H1 (cell line): ENCODE measurements around the gene LRRK1. TPM values are rescaled to one million over a fixed set of nuclear protein-coding genes. Genes with fewer than 3 reads are reported as not detected.

ENCODE experiments used
- CTCF ChIA-PET: fragments of 300-600 bp; sonication (Branson Sonifier 250); formaldehyde crosslinking; loops from one replicate; lab custom pipeline; 2021; ENCODE audit not compliant: partially characterized antibody; lab: Charles Lee
- POLR2A ChIA-PET: fragments of 300-600 bp; sonication (Branson Sonifier 250); formaldehyde crosslinking; loops from one replicate; lab custom pipeline; 2021; ENCODE audit warnings: inconsistent platforms; ENCODE audit not compliant: partially characterized antibody; lab: Charles Lee
- DNase-seq, 2 experiments: peaks; one replicate each; pipeline versions ENCODE4 v3.0.0 to v3.0.0-alpha.2; 2010 to 2022; ENCODE audit warnings: low spot score in 2 of 2, low read depth in 1 of 2, mixed read lengths in 1 of 2
- FAIRE-seq: peaks from 2 replicates; lab custom pipeline; 2011; peaks lifted over from hg19 to GRCh38; lab: Jason Lieb, UNC
- H2AFZ ChIP-seq: 2 replicates; pipeline ENCODE4 v1.8.1; 2012; ENCODE audit warnings: low read length, inconsistent platforms
- H2AK5ac ChIP-seq: 2 replicates; pipeline ENCODE4 v1.6.1; 2013; ENCODE audit warnings: low read depth, low read length
- H2BK120ac ChIP-seq: replicated peaks from 2 replicates; pipeline ENCODE3; 2013; ENCODE audit warnings: low read depth, low read length, inconsistent platforms
- H2BK12ac ChIP-seq: 2 replicates; pipeline ENCODE4 v1.6.1; 2013; ENCODE audit warnings: low read depth, low read length
- H2BK15ac ChIP-seq: 2 replicates; pipeline ENCODE4 v1.6.1; 2013; ENCODE audit warnings: low read length
- H2BK20ac ChIP-seq: 2 replicates; pipeline ENCODE4 v1.6.1; 2013; ENCODE audit warnings: low read length
- H2BK5ac ChIP-seq: 2 replicates; pipeline ENCODE4 v1.6.1; 2013; ENCODE audit warnings: low read depth, low read length
- H3K14ac ChIP-seq: 2 replicates; pipeline ENCODE4 v1.6.1; 2013; ENCODE audit warnings: inconsistent platforms; ENCODE audit not compliant: insufficient read length
- H3K18ac ChIP-seq: 2 replicates; pipeline ENCODE4 v1.6.1; 2013; ENCODE audit warnings: low read length; ENCODE audit errors: extremely low read depth
- H3K23ac ChIP-seq: 2 replicates; pipeline ENCODE4 v1.6.1; 2013; ENCODE audit warnings: inconsistent platforms; ENCODE audit not compliant: insufficient read length
- H3K23me2 ChIP-seq: 2 replicates; pipeline ENCODE4 v1.6.1; 2013; ENCODE audit warnings: low read depth, low read length
- H3K27ac ChIP-seq: 2 replicates; pipeline ENCODE4 v1.6.1; 2011; ENCODE audit warnings: low read depth, low read length, inconsistent platforms
- H3K27me3 ChIP-seq, 4 experiments: replicated peaks in 1 of 4; 1 replicate in 1 of 4; 2 replicates in 3 of 4; pipeline versions ENCODE4 v1.6.1 to v1.8.1; 2011 to 2013; ENCODE audit warnings: low read length in 3 of 4, mild to moderate bottlenecking in 3 of 4, inconsistent platforms in 2 of 4, mixed read lengths in 2 of 4, moderate library complexity in 1 of 4; ENCODE audit not compliant: control insufficient read depth in 3 of 4, insufficient read depth in 3 of 4; ENCODE audit errors: extremely low read depth in 1 of 4
- H3K36me3 ChIP-seq, 4 experiments: 2 replicates each; pipeline versions ENCODE4 v1.6.1 to v1.8.1; 2011 to 2013; ENCODE audit warnings: mild to moderate bottlenecking in 4 of 4, low read length in 3 of 4, moderate library complexity in 2 of 4, control low read depth in 1 of 4, inconsistent platforms in 1 of 4; ENCODE audit not compliant: insufficient read depth in 4 of 4, control insufficient read depth in 2 of 4
- H3K4ac ChIP-seq: replicated peaks from 2 replicates; pipeline ENCODE3; 2013; ENCODE audit warnings: low read length, low read depth, mixed read lengths, inconsistent platforms; ENCODE audit not compliant: insufficient read length
- H3K4me1 ChIP-seq, 4 experiments: replicated peaks in 1 of 4; 1 replicate in 1 of 4; 2 replicates in 3 of 4; pipeline versions ENCODE4 v1.6.1 to v1.8.1; 2011 to 2013; ENCODE audit warnings: low read length in 3 of 4, inconsistent platforms in 2 of 4, mixed read lengths in 1 of 4; ENCODE audit not compliant: insufficient read depth in 4 of 4, control insufficient read depth in 3 of 4
- H3K4me2 ChIP-seq, 2 experiments: 2 replicates each; pipeline versions ENCODE4 v1.6.1 to v1.8.1; 2011 to 2013; ENCODE audit warnings: low read depth in 2 of 2, low read length in 2 of 2, control low read depth in 1 of 2, inconsistent platforms in 1 of 2, mild to moderate bottlenecking in 1 of 2; ENCODE audit not compliant: insufficient read depth in 1 of 2
- H3K4me3 ChIP-seq, 4 experiments: fragments of 200-600, 300-600 bp in 1 of 4; sonication (generic), shearing (Covaris generic), sonication (Bioruptor Twin) in 1 of 4; 2 replicates each; pipeline versions ENCODE4 v1.5.1 to v1.8.1; 2011 to 2016; ENCODE audit warnings: low read length in 4 of 4, low read depth in 3 of 4, control low read depth in 2 of 4, inconsistent platforms in 2 of 4, mild to moderate bottlenecking in 2 of 4, mixed read lengths in 1 of 4, moderate library complexity in 1 of 4; ENCODE audit not compliant: insufficient read depth in 2 of 4; ENCODE audit errors: extremely low read depth in 1 of 4
- H3K56ac ChIP-seq: replicated peaks from 2 replicates; pipeline ENCODE3; 2013; ENCODE audit warnings: low read depth, mild to moderate bottlenecking, mixed read lengths, low read length, inconsistent platforms; ENCODE audit not compliant: insufficient read length
- H3K79me1 ChIP-seq: 2 replicates; pipeline ENCODE4 v1.6.1; 2013; ENCODE audit warnings: low read depth, low read length, control low read depth
- H3K79me2 ChIP-seq, 2 experiments: 2 replicates each; pipeline versions ENCODE4 v1.6.1 to v1.8.1; 2012 to 2013; ENCODE audit warnings: low read length in 2 of 2, mild to moderate bottlenecking in 2 of 2, inconsistent platforms in 1 of 2; ENCODE audit not compliant: insufficient read depth in 2 of 2, control insufficient read depth in 1 of 2
- H3K9ac ChIP-seq, 4 experiments: replicated peaks in 1 of 4; 1 replicate in 1 of 4; 2 replicates in 3 of 4; pipeline versions ENCODE4 v1.6.1 to v1.8.1; 2011 to 2013; ENCODE audit warnings: low read depth in 3 of 4, low read length in 3 of 4, control low read depth in 2 of 4, mild to moderate bottlenecking in 2 of 4, moderate library complexity in 2 of 4, inconsistent platforms in 1 of 4; ENCODE audit errors: extremely low read depth in 1 of 4
- H3K9me3 ChIP-seq, 2 experiments: 2 replicates each; pipeline versions ENCODE4 v1.6.1 to v1.8.1; 2012 to 2013; ENCODE audit warnings: mild to moderate bottlenecking in 2 of 2, moderate library complexity in 2 of 2, control low read depth in 1 of 2, inconsistent platforms in 1 of 2, low read depth in 1 of 2, low read length in 1 of 2, mixed read lengths in 1 of 2; ENCODE audit not compliant: insufficient read depth in 2 of 2
- H4K20me1 ChIP-seq, 2 experiments: replicated peaks in 1 of 2; 2 replicates each; pipeline versions ENCODE3 to v1.8.1; 2011 to 2013; ENCODE audit warnings: inconsistent platforms in 2 of 2, low read length in 2 of 2, mild to moderate bottlenecking in 1 of 2; ENCODE audit not compliant: insufficient read depth in 2 of 2, control insufficient read depth in 1 of 2
- H4K5ac ChIP-seq: 2 replicates; pipeline ENCODE4 v1.6.1; 2013; ENCODE audit warnings: low read length, low read depth, mixed read lengths, inconsistent platforms; ENCODE audit not compliant: insufficient read length
- H4K8ac ChIP-seq: 2 replicates; pipeline ENCODE4 v1.8.0; 2013; ENCODE audit warnings: mild to moderate bottlenecking, moderate library complexity, low read length, inconsistent platforms; ENCODE audit not compliant: insufficient read depth; ENCODE audit errors: extremely low read depth
- H4K91ac ChIP-seq: replicated peaks from 2 replicates; pipeline ENCODE3; 2013; ENCODE audit warnings: low read length, mixed read lengths, inconsistent platforms; ENCODE audit not compliant: insufficient read length
- ATF2 ChIP-seq: IDR thresholded peaks from 2 replicates; pipeline ENCODE4 v1.6.1; 2012; ENCODE audit warnings: low read length, inconsistent platforms
- KDM1A ChIP-seq: fragments of 200-600, 300-600 bp; sonication (generic); IDR thresholded peaks from 2 replicates; pipeline ENCODE4 v1.7.1; 2016; ENCODE audit warnings: mild to moderate bottlenecking, low read length, borderline replicate concordance
- POLR2AphosphoS5 ChIP-seq: IDR thresholded peaks from 2 replicates; pipeline ENCODE4 v1.6.1; 2011; ENCODE audit warnings: low read depth, low read length
- SAP30 ChIP-seq: fragments of 300-600 bp; sonication (generic); IDR thresholded peaks from 2 replicates; pipeline ENCODE4 v1.7.1; 2012; ENCODE audit warnings: low read length, moderate library complexity, mild to moderate bottlenecking, inconsistent platforms; ENCODE audit not compliant: insufficient read depth, insufficient replicate concordance
- SP4 ChIP-seq: IDR thresholded peaks from 2 replicates; pipeline ENCODE4 v1.6.1; 2012; ENCODE audit warnings: low read length, inconsistent platforms
- TAF1 ChIP-seq: IDR thresholded peaks from 2 replicates; pipeline ENCODE4 v1.6.1; 2011; ENCODE audit warnings: mild to moderate bottlenecking, low read depth, low read length
- TAF7 ChIP-seq: optimal IDR thresholded peaks from 2 replicates; pipeline ENCODE3; 2011; ENCODE audit warnings: low read depth, mild to moderate bottlenecking, inconsistent platforms, low read length, moderate library complexity, borderline replicate concordance
- YY1 ChIP-seq: IDR thresholded peaks from 2 replicates; pipeline ENCODE4 v1.6.1; 2011; ENCODE audit warnings: low read depth, mild to moderate bottlenecking, low read length
- WGBS, 2 experiments: shearing (Covaris generic) in 1 of 2; methylation state at CpG; one replicate each; pipeline versions ENCODE4 v1.1.6 to v1.1.7; 2013 to 2015; ENCODE audit warnings: low lambda C conversion rate in 2 of 2, mixed read lengths in 2 of 2, inconsistent platforms in 1 of 2, low coverage in 1 of 2, missing lambda C conversion rate in 1 of 2; ENCODE audit not compliant: insufficient replicate concordance in 2 of 2, insufficient coverage in 1 of 2, insufficient read length in 1 of 2; ENCODE audit errors: extremely low coverage in 1 of 2, missing lambda C conversion rate in 1 of 2; 5-methylcytosine and 5-hydroxymethylcytosine counted together
- polyA plus RNA-seq, 7 experiments: library from polyadenylated mRNA; depleted of rRNA in 3 of 7; stranded (reverse) in 5 of 7; unstranded in 2 of 7; fragments of >200 nt in 5 of 7; fragments of 200-250 nt in 2 of 7; gene quantifications; 1 replicate in 5 of 7; 2 replicates in 1 of 7; 4 replicates in 1 of 7; pipeline versions ENCODE4 v1.2.1 to v1.2.3, GENCODE V29; 2011 to 2013; ENCODE audit warnings: missing spikeins in 2 of 7, mixed read lengths in 2 of 7
- total RNA-seq: library from RNA; stranded (reverse); fragmentation: NEBNext Ultra II Directional; extraction: Animal tissue kit (Norgen Biotek cat#: 25700); gene quantifications from 2 replicates; pipeline ENCODE4 v1.2.1, GENCODE V29; 2021

Gene LRRK1
- total and polyA plus RNA-seq, 2 of the 8 experiments (the other 6 are each of a cell fraction or from before 2014, with no cell fraction given): 1.2 to 3.6 TPM

GRCh38 chr15:100937171-100937570, 18.0 kb downstream of the LRRK1 start:
- H2BK120ac ChIP-seq: no peak overlapping the region
- POLR2A ChIA-PET: no interaction called here
- FAIRE-seq (no peak), DNase-seq (no peak)
- WGBS, 2 experiments: 90% methylated on average over 4 of the region's 4 CpGs; no CpG with 5 or more reads in 1 of the 2 experiments
- no peak overlapping the region for H3K9ac ChIP-seq
- CTCF ChIA-PET: interaction anchor here (1.1 to 3.8 kb wide), 2 partner anchors 69 to 71 kb away, joined by 3 to 21 read pairs; no protein-coding TSS in a partner anchor
- H3K27me3 ChIP-seq: no peaks in the 10 kb centered on the region
- H3K9me3 ChIP-seq: no peaks in the 10 kb centered on the region
- H2BK20ac ChIP-seq: no peak overlapping the region
- no peak overlapping the region for H3K27ac ChIP-seq
- H2BK12ac ChIP-seq: no peak overlapping the region
- H2BK15ac ChIP-seq: no peak overlapping the region
- H2AFZ ChIP-seq: no peak overlapping the region
- no peak overlapping the region for H3K4ac ChIP-seq
- no peak overlapping the region for H3K14ac ChIP-seq
- H4K91ac ChIP-seq: no peak overlapping the region
- no peak overlapping the region for H3K23ac ChIP-seq
- no peak overlapping the region for H3K4me3 ChIP-seq
- no peaks in the 10 kb centered on the region; the same call in 1 of the 2 replicates for H3K79me1 ChIP-seq
- no peaks in the 10 kb centered on the region for H4K20me1 ChIP-seq
- peaks cover 0 to 4% (median 3%) of the 10 kb centered on the region in 4 experiments; a peak in 4 of 7 replicates for H3K4me1 ChIP-seq
- no peak overlapping the region for H2AK5ac ChIP-seq
- H3K79me2 ChIP-seq: no peaks in the 10 kb centered on the region
- no peak overlapping the region for H2BK5ac ChIP-seq
- no peak overlapping the region for H3K56ac ChIP-seq
- no peak overlapping the region for H4K5ac ChIP-seq
- peaks cover 8% of the 10 kb centered on the region; the same call in 1 of the 2 replicates for H3K23me2 ChIP-seq
- no peaks in the 10 kb centered on the region for H3K36me3 ChIP-seq
- no peak overlapping the region for H3K18ac ChIP-seq
- H3K4me2 ChIP-seq: no peak overlapping the region
- no peak overlapping the region for H4K8ac ChIP-seq
- TF ChIP-seq TAF7 (no peak), POLR2AphosphoS5 (no peak), YY1 (no peak), SAP30 (no peak), SP4 (no peak), TAF1 (no peak), KDM1A (no peak), ATF2 (no peak)
